ENCODE data around the gene ATP8B4.
"Not testable (repeated sequence)": the region's sequence is repeated elsewhere in the genome, so short reads cannot be mapped to it uniquely, and the experiment has no call there.

Gene ATP8B4, protein sequence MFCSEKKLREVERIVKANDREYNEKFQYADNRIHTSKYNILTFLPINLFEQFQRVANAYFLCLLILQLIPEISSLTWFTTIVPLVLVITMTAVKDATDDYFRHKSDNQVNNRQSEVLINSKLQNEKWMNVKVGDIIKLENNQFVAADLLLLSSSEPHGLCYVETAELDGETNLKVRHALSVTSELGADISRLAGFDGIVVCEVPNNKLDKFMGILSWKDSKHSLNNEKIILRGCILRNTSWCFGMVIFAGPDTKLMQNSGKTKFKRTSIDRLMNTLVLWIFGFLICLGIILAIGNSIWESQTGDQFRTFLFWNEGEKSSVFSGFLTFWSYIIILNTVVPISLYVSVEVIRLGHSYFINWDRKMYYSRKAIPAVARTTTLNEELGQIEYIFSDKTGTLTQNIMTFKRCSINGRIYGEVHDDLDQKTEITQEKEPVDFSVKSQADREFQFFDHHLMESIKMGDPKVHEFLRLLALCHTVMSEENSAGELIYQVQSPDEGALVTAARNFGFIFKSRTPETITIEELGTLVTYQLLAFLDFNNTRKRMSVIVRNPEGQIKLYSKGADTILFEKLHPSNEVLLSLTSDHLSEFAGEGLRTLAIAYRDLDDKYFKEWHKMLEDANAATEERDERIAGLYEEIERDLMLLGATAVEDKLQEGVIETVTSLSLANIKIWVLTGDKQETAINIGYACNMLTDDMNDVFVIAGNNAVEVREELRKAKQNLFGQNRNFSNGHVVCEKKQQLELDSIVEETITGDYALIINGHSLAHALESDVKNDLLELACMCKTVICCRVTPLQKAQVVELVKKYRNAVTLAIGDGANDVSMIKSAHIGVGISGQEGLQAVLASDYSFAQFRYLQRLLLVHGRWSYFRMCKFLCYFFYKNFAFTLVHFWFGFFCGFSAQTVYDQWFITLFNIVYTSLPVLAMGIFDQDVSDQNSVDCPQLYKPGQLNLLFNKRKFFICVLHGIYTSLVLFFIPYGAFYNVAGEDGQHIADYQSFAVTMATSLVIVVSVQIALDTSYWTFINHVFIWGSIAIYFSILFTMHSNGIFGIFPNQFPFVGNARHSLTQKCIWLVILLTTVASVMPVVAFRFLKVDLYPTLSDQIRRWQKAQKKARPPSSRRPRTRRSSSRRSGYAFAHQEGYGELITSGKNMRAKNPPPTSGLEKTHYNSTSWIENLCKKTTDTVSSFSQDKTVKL

DNA sequence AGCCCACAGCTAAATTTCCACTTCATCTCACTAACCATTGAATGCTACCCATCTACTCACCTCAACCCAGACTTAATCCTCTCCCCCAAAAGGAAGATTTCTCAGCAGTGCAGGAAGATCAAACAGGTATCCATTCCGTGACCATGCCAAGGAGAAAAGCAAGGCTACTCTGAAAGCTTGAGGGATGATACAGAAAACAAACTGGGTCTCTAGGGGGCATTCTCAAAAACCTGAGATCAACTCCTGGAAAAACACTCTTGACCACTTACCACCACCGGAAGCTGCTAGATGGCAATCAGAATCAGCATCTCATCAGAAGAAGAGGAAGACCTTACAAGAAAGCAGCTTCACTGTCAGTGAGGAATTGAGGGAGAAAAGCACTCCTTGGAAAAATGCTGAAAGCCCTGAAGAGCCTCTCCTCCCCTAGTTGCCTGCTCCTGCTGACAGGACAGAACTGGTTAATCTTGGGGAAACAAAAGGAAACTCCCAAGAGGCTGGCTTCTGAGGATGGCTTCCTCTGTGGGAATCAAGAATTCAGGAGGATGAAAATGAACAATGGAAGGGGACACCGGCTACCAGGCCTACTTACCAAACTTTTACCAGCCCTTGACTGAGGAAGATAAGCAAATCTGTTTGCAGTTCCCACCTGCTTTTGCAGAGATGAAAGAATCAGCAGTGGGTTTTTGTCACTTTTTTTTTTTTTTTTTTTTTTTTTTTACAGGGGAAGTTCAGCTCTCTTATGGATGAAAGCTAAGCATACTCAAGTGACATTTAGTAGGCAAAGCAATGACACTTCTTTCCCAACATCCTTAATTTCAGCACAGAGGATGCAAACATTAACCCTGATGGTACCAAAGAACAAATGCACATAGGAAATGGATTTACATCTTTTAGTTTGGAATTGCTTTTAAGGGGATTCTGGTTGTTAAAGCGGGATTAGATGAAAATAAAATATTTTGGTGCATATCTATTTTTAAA, at the start of gene ATP8B4:
TSS of gene ATP8B4 (minus strand) at position 171 of the 978 bp plus-strand sequence. CDS start 12,267 bp downstream, outside the sequence.
- peak within 1 kb of the TSS in 1 of 2 donors; percentile 6 for H3K4me3 ChIP-seq (ENCODE audit: low read length in 2 of 2)

DNA sequence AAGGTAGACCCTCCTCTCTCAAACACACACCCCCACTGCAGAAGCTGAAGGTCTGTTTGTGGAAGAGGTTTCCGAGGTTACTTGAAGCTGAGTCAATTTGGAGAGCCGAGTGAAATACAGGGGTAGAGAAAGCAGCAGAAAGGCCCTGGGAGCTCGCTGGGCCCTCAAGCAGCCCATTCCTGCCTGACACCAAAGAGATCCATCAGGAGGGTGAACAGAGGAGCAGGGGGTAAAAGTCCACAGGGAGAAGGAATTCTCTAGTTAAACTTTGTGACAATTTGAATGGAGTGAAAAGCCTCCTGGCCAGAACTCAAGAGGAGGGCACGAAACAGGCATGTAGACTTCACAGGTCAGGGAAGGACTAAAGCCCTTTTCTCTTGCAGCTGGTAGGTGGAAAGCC, 49.3 kb upstream of the ATP8B4 start:
- Histone ChIP-seq H3K4me1 (ENCODE audit: control insufficient read depth in 2 of 2, insufficient read depth in 2 of 2, low read length in 2 of 2) (peaks cover 0 to 12% of the 10 kb centered on the region in 2 donors), H3K27ac (ENCODE audit: low read depth in 2 of 2, low read length in 2 of 2) (no peak overlapping the region), H3K36me3 (ENCODE audit: control insufficient read depth in 2 of 2, insufficient read depth in 2 of 2, low read length in 2 of 2) (no peaks in the 10 kb centered on the region), H3K4me3 (ENCODE audit: low read length in 2 of 2) (no peak overlapping the region), H3K9ac (ENCODE audit: low read depth in 1 of 2, low read length in 2 of 2) (no peak overlapping the region), H3K27me3 (ENCODE audit: control insufficient read depth in 2 of 2, insufficient read depth in 2 of 2, low read length in 2 of 2) (no peaks in the 10 kb centered on the region), H3K9me3 (ENCODE audit: control insufficient read depth in 2 of 2, low read length in 2 of 2) (no peaks in the 10 kb centered on the region)

More for the DNA sequence above, at the start of gene ATP8B4:
- H3K36me3 ChIP-seq (ENCODE audit: control insufficient read depth in 2 of 2, insufficient read depth in 2 of 2, low read length in 2 of 2) = no peaks in the 10 kb centered on the region
- no peak within 1 kb of the TSS for H3K9ac ChIP-seq (ENCODE audit: low read depth in 1 of 2, low read length in 2 of 2)
- H3K9me3 ChIP-seq (ENCODE audit: control insufficient read depth in 2 of 2, low read length in 2 of 2) = peaks cover 0 to 2% of the 10 kb centered on the region in 2 donors
- H3K27ac ChIP-seq (ENCODE audit: low read depth in 2 of 2, low read length in 2 of 2) = peak within 1 kb of the TSS in 1 of 2 donors; percentile 21
- H3K4me1 ChIP-seq (ENCODE audit: control insufficient read depth in 2 of 2, insufficient read depth in 2 of 2, low read length in 2 of 2) = no peaks in the 10 kb centered on the region
- no peaks in the 10 kb centered on the region for H3K27me3 ChIP-seq (ENCODE audit: control insufficient read depth in 2 of 2, insufficient read depth in 2 of 2, low read length in 2 of 2)

- Histone ChIP-seq H3K27ac (ENCODE audit: low read depth in 2 of 2, low read length in 2 of 2) (no peak overlapping the region), H3K9me3 (ENCODE audit: control insufficient read depth in 2 of 2, low read length in 2 of 2) (no peaks in the 10 kb centered on the region), H3K4me1 (ENCODE audit: control insufficient read depth in 2 of 2, insufficient read depth in 2 of 2, low read length in 2 of 2) (peaks cover 0 to 12% of the 10 kb centered on the region in 2 donors), H3K36me3 (ENCODE audit: control insufficient read depth in 2 of 2, insufficient read depth in 2 of 2, low read length in 2 of 2) (no peaks in the 10 kb centered on the region), H3K4me3 (ENCODE audit: low read length in 2 of 2) (no peak overlapping the region), H3K27me3 (ENCODE audit: control insufficient read depth in 2 of 2, insufficient read depth in 2 of 2, low read length in 2 of 2) (no peaks in the 10 kb centered on the region), H3K9ac (ENCODE audit: low read depth in 1 of 2, low read length in 2 of 2) (no peak overlapping the region)
Observed at GRCh38 chr15:50167110-50167509, 48.1 kb upstream of the ATP8B4 start.

- no peaks in the 10 kb centered on the region for H3K36me3 ChIP-seq (ENCODE audit: control insufficient read depth in 2 of 2, insufficient read depth in 2 of 2, low read length in 2 of 2)
- H3K9ac ChIP-seq (ENCODE audit: low read depth in 1 of 2, low read length in 2 of 2) = no peak overlapping the region
- no peak overlapping the region for H3K4me3 ChIP-seq (ENCODE audit: low read length in 2 of 2)
- peaks cover 0 to 12% of the 10 kb centered on the region in 2 donors for H3K4me1 ChIP-seq (ENCODE audit: control insufficient read depth in 2 of 2, insufficient read depth in 2 of 2, low read length in 2 of 2)
- H3K9me3 ChIP-seq (ENCODE audit: control insufficient read depth in 2 of 2, low read length in 2 of 2) = no peaks in the 10 kb centered on the region
- no peak overlapping the region for H3K27ac ChIP-seq (ENCODE audit: low read depth in 2 of 2, low read length in 2 of 2)
- no peaks in the 10 kb centered on the region for H3K27me3 ChIP-seq (ENCODE audit: control insufficient read depth in 2 of 2, insufficient read depth in 2 of 2, low read length in 2 of 2)
Observed at GRCh38 chr15:50166216-50166615, 47.2 kb upstream of the ATP8B4 start.

- H3K36me3 ChIP-seq (ENCODE audit: control insufficient read depth in 2 of 2, insufficient read depth in 2 of 2, low read length in 2 of 2) = no peaks in the 10 kb centered on the region
- H3K9me3 ChIP-seq (ENCODE audit: control insufficient read depth in 2 of 2, low read length in 2 of 2) = no peaks in the 10 kb centered on the region
- H3K27ac ChIP-seq (ENCODE audit: low read depth in 2 of 2, low read length in 2 of 2) = no peak overlapping the region
- no peaks in the 10 kb centered on the region for H3K27me3 ChIP-seq (ENCODE audit: control insufficient read depth in 2 of 2, insufficient read depth in 2 of 2, low read length in 2 of 2)
- no peak overlapping the region for H3K9ac ChIP-seq (ENCODE audit: low read depth in 1 of 2, low read length in 2 of 2)
- peaks cover 0 to 12% of the 10 kb centered on the region in 2 donors for H3K4me1 ChIP-seq (ENCODE audit: control insufficient read depth in 2 of 2, insufficient read depth in 2 of 2, low read length in 2 of 2)
- no peak overlapping the region for H3K4me3 ChIP-seq (ENCODE audit: low read length in 2 of 2)
Observed at GRCh38 chr15:50164458-50164857, 45.4 kb upstream of the ATP8B4 start.

- Histone ChIP-seq H3K4me1 (ENCODE audit: control insufficient read depth in 2 of 2, insufficient read depth in 2 of 2, low read length in 2 of 2) (peaks cover 0 to 12% of the 10 kb centered on the region in 2 donors), H3K27me3 (ENCODE audit: control insufficient read depth in 2 of 2, insufficient read depth in 2 of 2, low read length in 2 of 2) (no peaks in the 10 kb centered on the region), H3K27ac (ENCODE audit: low read depth in 2 of 2, low read length in 2 of 2) (no peak overlapping the region), H3K9me3 (ENCODE audit: control insufficient read depth in 2 of 2, low read length in 2 of 2) (no peaks in the 10 kb centered on the region), H3K4me3 (ENCODE audit: low read length in 2 of 2) (no peak overlapping the region), H3K9ac (ENCODE audit: low read depth in 1 of 2, low read length in 2 of 2) (no peak overlapping the region), H3K36me3 (ENCODE audit: control insufficient read depth in 2 of 2, insufficient read depth in 2 of 2, low read length in 2 of 2) (no peaks in the 10 kb centered on the region)
Observed at GRCh38 chr15:50163719-50164410, 44.8 kb upstream of the ATP8B4 start.

GRCh38 chr15:50162969-50163718, 44.1 kb upstream of the ATP8B4 start:
- Histone ChIP-seq H3K27ac (ENCODE audit: low read depth in 2 of 2, low read length in 2 of 2) (no peak overlapping the region), H3K4me1 (ENCODE audit: control insufficient read depth in 2 of 2, insufficient read depth in 2 of 2, low read length in 2 of 2) (peaks cover 0 to 8% of the 10 kb centered on the region in 2 donors), H3K9ac (ENCODE audit: low read depth in 1 of 2, low read length in 2 of 2) (no peak overlapping the region), H3K27me3 (ENCODE audit: control insufficient read depth in 2 of 2, insufficient read depth in 2 of 2, low read length in 2 of 2) (no peaks in the 10 kb centered on the region), H3K9me3 (ENCODE audit: control insufficient read depth in 2 of 2, low read length in 2 of 2) (no peaks in the 10 kb centered on the region), H3K4me3 (ENCODE audit: low read length in 2 of 2) (no peak overlapping the region), H3K36me3 (ENCODE audit: control insufficient read depth in 2 of 2, insufficient read depth in 2 of 2, low read length in 2 of 2) (no peaks in the 10 kb centered on the region)

DNA sequence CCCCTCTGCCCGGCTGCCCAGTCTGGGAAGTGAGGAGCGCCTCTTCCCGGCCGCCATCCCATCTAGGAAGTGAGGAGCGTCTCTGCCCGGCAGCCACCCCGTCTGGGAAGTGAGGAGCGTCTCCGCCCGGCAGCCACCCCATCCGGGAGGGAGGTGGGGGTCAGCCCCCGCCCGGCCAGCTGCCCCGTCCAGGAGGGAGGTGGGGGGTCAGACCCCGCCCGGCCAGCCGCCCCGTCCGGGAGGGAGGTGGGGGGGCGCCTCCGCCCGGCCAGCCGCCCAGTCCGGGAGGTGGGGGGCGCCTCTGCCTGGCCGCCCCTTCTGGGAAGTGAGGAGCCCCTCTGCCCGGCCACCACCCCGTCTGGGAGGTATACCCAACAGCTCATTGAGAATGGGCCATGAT, 39.2 kb upstream of the ATP8B4 start:
- H3K9me3 ChIP-seq (ENCODE audit: control insufficient read depth in 2 of 2, low read length in 2 of 2); H3K9ac ChIP-seq (ENCODE audit: low read depth in 1 of 2, low read length in 2 of 2); H3K4me3 ChIP-seq (ENCODE audit: low read length in 2 of 2); H3K27me3 ChIP-seq (ENCODE audit: control insufficient read depth in 2 of 2, insufficient read depth in 2 of 2, low read length in 2 of 2); H3K36me3 ChIP-seq (ENCODE audit: control insufficient read depth in 2 of 2, insufficient read depth in 2 of 2, low read length in 2 of 2); H3K27ac ChIP-seq (ENCODE audit: low read depth in 2 of 2, low read length in 2 of 2); H3K4me1 ChIP-seq (ENCODE audit: control insufficient read depth in 2 of 2, insufficient read depth in 2 of 2, low read length in 2 of 2): not testable (repeated sequence)
